Measurements from ENCODE around the gene ENDOV. TPM values are rescaled to one million over a fixed set of nuclear protein-coding genes. Genes with fewer than 3 reads are reported as not detected.

The ENDOV gene
- total RNA-seq, 2 experiments from 2014 or later: 16.8 to 18.1 TPM

- no peaks in the 10 kb centered on the region for H3K9me3 Mint-ChIP-seq
- DNase-seq: no peak
- ATAC-seq: no peak
- peaks cover 11% of the 10 kb centered on the region for H3K4me1 Mint-ChIP-seq (ENCODE audit: low read depth)
- TF ChIP-seq CTCF (IDR thresholded peaks at IDR 0.05): no peak
- ChIA-PET POLR2A (interaction anchor here (4.0 kb wide), 1 partner anchor 24 kb away, joined by 15 read pairs; no protein-coding TSS in a partner anchor), CTCF (no interaction called here)
- peaks cover 50% of the 10 kb centered on the region for H3K27me3 Mint-ChIP-seq
- H3K36me3 Mint-ChIP-seq (ENCODE audit: low read depth): no peaks in the 10 kb centered on the region
- intact Hi-C loops (cut with micrococcal nuclease): no loop called here
- no peak overlapping the region for H3K4me3 Mint-ChIP-seq
- no peak overlapping the region for H3K27ac Mint-ChIP-seq
Measured at GRCh38 chr17:80478487-80479245, 63.7 kb downstream of the ENDOV start.

GRCh38 chr17:80479246-80479566, 64.2 kb downstream of the ENDOV start:
- ATAC-seq (no peak), DNase-seq (no peak)
- peaks cover 45% of the 10 kb centered on the region for H3K27me3 Mint-ChIP-seq
- H3K27ac Mint-ChIP-seq: no peak overlapping the region
- POLR2A ChIA-PET: no interaction called here
- CTCF ChIA-PET: no interaction called here
- peaks cover 11% of the 10 kb centered on the region for H3K4me1 Mint-ChIP-seq (ENCODE audit: low read depth)
- no peak for TF ChIP-seq CTCF (IDR thresholded peaks at IDR 0.05)
- H3K4me3 Mint-ChIP-seq: no peak overlapping the region
- H3K9me3 Mint-ChIP-seq: no peaks in the 10 kb centered on the region
- no peaks in the 10 kb centered on the region for H3K36me3 Mint-ChIP-seq (ENCODE audit: low read depth)
- intact Hi-C loops (cut with micrococcal nuclease): no loop called here

GRCh38 chr17:80480248-80480647, 65.3 kb downstream of the ENDOV start:
- H3K36me3 Mint-ChIP-seq (ENCODE audit: low read depth): no peaks in the 10 kb centered on the region
- H3K9me3 Mint-ChIP-seq: no peaks in the 10 kb centered on the region
- no peak overlapping the region for H3K4me3 Mint-ChIP-seq
- H3K27ac Mint-ChIP-seq: no peak overlapping the region
- H3K27me3 Mint-ChIP-seq: peaks cover 36% of the 10 kb centered on the region
- no peak for TF ChIP-seq CTCF (IDR thresholded peaks at IDR 0.05)
- intact Hi-C loops (cut with micrococcal nuclease): no loop called here
- ChIA-PET POLR2A (interaction anchor here (1.0 kb wide), 1 partner anchor 104 kb away, joined by 3 read pairs; no protein-coding TSS in a partner anchor), CTCF (interaction anchor here (0.8 to 1.3 kb wide), 3 partner anchors 95 to 419 kb away, joined by 3 to 4 read pairs (median 3); no protein-coding TSS in a partner anchor)
- ATAC-seq (no peak), DNase-seq (no peak)
- peaks cover 4% of the 10 kb centered on the region for H3K4me1 Mint-ChIP-seq (ENCODE audit: low read depth)

- TF ChIP-seq CTCF (IDR thresholded peaks at IDR 0.05): no peak
- H3K4me1 Mint-ChIP-seq (ENCODE audit: low read depth): no peaks in the 10 kb centered on the region
- ChIA-PET POLR2A (interaction anchor here (1.0 kb wide), 1 partner anchor 103 kb away, joined by 3 read pairs; no protein-coding TSS in a partner anchor), CTCF (no interaction called here)
- no peaks in the 10 kb centered on the region for H3K9me3 Mint-ChIP-seq
- DNase-seq (no peak), ATAC-seq (no peak)
- intact Hi-C loops (cut with micrococcal nuclease): no loop called here
- H3K27ac Mint-ChIP-seq: no peak overlapping the region
- no peak overlapping the region for H3K4me3 Mint-ChIP-seq
- H3K36me3 Mint-ChIP-seq (ENCODE audit: low read depth): no peaks in the 10 kb centered on the region
- peaks cover 38% of the 10 kb centered on the region for H3K27me3 Mint-ChIP-seq
Measured at GRCh38 chr17:80481284-80482057, 66.5 kb downstream of the ENDOV start.

- TF ChIP-seq CTCF (IDR thresholded peaks at IDR 0.05): no peak
- no peak for DNase-seq
- Mint-ChIP-seq H3K27me3 (peaks cover 42% of the 10 kb centered on the region), H3K4me1 (ENCODE audit: low read depth) (no peaks in the 10 kb centered on the region), H3K36me3 (ENCODE audit: low read depth) (no peaks in the 10 kb centered on the region), H3K4me3 (no peak overlapping the region), H3K27ac (no peak overlapping the region), H3K9me3 (no peaks in the 10 kb centered on the region)
- ChIA-PET POLR2A (interaction anchor here (0.5 kb wide), 1 partner anchor 1974 kb away, joined by 4 read pairs; no protein-coding TSS in a partner anchor), CTCF (no interaction called here)
- intact Hi-C loops (cut with micrococcal nuclease): no loop called here
- no peak for ATAC-seq
Measured at GRCh38 chr17:80482058-80482318, 67.0 kb downstream of the ENDOV start.

All from activated CD8-positive, alpha-beta T cell treated with anti-CD3 and anti-CD28 coated beads for 36 hours (primary cell).